ENCODE results near the gene RALGDS. TPM values are rescaled to one million over a fixed set of nuclear protein-coding genes. Genes with fewer than 3 reads are reported as not detected.

Gene RALGDS
- total and polyA plus RNA-seq, 2 of the 13 experiments (the other 11 are each of a cell fraction or from before 2014, with no cell fraction given): 12.9 to 25.5 TPM

DNA sequence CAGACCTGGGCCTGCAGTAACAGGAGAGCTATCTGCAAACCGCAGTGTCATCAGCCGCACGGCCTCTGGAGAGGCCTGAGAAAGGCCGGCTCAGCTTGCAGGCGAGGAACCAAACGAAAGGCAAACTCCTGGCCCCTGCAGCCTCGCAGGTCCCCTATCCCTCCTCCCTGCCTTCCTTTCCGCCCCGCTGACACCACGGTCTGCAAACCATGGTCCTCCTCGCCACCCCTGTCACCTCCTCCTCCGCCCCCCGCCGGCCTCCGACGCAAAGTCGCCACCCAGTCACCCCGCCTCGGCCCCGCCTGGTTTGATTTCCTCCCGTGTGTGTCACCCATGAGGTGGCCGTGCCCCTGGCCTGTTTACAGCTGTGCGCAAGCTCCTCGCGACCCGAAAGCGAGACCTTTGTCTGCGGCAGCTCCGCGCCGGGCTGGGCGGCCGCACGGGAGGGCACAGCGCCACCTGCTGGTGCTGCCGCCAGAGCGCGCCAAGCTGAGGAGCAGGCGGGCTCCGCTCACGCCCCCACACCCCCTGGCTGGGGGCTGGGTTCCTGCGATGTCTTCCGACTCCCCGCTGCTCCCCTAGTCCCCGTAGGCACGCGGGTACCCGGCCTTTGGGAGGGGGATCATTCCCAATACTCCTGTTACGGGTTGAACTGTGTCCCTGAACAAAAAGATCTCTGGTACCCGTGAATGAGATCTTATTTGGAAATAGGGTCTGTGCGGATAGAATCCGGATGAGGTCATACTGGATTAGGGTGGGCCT, 23.3 kb upstream of the RALGDS start:
- CTCF ChIA-PET (ENCODE audit: low intra/inter-chr PET ratio, low total read pairs): interaction anchor here (5.7 kb wide), 1 partner anchor 40 kb away, joined by 70 read pairs; no protein-coding TSS in a partner anchor
- TF ChIP-seq ZNF792 (CRISPR knock-in tag; IDR thresholded peaks at IDR 0.05) (peak; percentile 71), HDAC1 (CRISPR knock-in tag; IDR thresholded peaks at IDR 0.05) (peak; percentile 96), SKI (IDR thresholded peaks at IDR 0.05; ENCODE audit: partially characterized antibody) (peak; percentile 80), ZSCAN9 (CRISPR knock-in tag; IDR thresholded peaks at IDR 0.05; ENCODE audit: borderline replicate concordance) (peak; percentile 40; the same call in 1 of the 2 replicates), POLR2AphosphoS2 (IDR thresholded peaks at IDR 0.05; ENCODE audit: low read depth, low read length) (peak; percentile 58; the same call in 1 of the 2 replicates), FOXA3 (CRISPR knock-in tag; IDR thresholded peaks at IDR 0.05) (peak; percentile 85), ZNF180 (CRISPR knock-in tag; IDR thresholded peaks at IDR 0.05; ENCODE audit: borderline replicate concordance, low read depth) (no peak), KDM5B (CRISPR knock-in tag; IDR thresholded peaks at IDR 0.05; ENCODE audit: borderline replicate concordance) (peak; percentile 59; the same call in 1 of the 2 replicates), DMAP1 (CRISPR knock-in tag; IDR thresholded peaks at IDR 0.05) (peak; percentile 68; the same call in 1 of the 2 replicates), NCOA1 (CRISPR knock-in tag; IDR thresholded peaks at IDR 0.05) (no peak), ZNF296 (CRISPR knock-in tag; conservative IDR thresholded peaks at IDR 0.05) (0 out of 2 replicates have a peak, but pooled peaks have one; percentile 2), POLR2A (IDR thresholded peaks at IDR 0.05; ENCODE audit: insufficient read depth in 1 of 2, low read depth in 2 of 2, low read length in 2 of 2) (0 out of 4 replicates have a peak, but pooled peaks of 1 of the 2 experiments have one; percentile 31), ZNF619 (CRISPR knock-in tag; IDR thresholded peaks at IDR 0.05) (0 out of 2 replicates have a peak, but pooled peaks have one; percentile 15), ZNF772 (CRISPR knock-in tag; IDR thresholded peaks at IDR 0.05) (peak; percentile 85; the same call in 1 of the 2 replicates), PITX1 (CRISPR knock-in tag; IDR thresholded peaks at IDR 0.05) (peak; percentile 64; the same call in 1 of the 2 replicates), HNF4A (CRISPR knock-in tag; IDR thresholded peaks at IDR 0.05) (0 out of 2 replicates have a peak, but pooled peaks have one; percentile 21)
- TF ChIP-seq, protein P1, sequence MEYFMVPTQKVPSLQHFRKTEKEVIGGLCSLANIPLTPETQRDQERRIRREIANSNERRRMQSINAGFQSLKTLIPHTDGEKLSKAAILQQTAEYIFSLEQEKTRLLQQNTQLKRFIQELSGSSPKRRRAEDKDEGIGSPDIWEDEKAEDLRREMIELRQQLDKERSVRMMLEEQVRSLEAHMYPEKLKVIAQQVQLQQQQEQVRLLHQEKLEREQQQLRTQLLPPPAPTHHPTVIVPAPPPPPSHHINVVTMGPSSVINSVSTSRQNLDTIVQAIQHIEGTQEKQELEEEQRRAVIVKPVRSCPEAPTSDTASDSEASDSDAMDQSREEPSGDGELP (IDR thresholded peaks at IDR 0.05; ENCODE audit: borderline replicate concordance, low read depth): peak; percentile 86; the same call in 1 of the 2 replicates
- TF ChIP-seq, protein P2, sequence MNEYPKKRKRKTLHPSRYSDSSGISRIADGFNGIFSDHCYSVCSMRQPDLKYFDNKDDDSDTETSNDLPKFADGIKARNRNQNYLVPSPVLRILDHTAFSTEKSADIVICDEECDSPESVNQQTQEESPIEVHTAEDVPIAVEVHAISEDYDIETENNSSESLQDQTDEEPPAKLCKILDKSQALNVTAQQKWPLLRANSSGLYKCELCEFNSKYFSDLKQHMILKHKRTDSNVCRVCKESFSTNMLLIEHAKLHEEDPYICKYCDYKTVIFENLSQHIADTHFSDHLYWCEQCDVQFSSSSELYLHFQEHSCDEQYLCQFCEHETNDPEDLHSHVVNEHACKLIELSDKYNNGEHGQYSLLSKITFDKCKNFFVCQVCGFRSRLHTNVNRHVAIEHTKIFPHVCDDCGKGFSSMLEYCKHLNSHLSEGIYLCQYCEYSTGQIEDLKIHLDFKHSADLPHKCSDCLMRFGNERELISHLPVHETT (CRISPR knock-in tag; conservative IDR thresholded peaks at IDR 0.05): no peak
- TF ChIP-seq, protein P3, sequence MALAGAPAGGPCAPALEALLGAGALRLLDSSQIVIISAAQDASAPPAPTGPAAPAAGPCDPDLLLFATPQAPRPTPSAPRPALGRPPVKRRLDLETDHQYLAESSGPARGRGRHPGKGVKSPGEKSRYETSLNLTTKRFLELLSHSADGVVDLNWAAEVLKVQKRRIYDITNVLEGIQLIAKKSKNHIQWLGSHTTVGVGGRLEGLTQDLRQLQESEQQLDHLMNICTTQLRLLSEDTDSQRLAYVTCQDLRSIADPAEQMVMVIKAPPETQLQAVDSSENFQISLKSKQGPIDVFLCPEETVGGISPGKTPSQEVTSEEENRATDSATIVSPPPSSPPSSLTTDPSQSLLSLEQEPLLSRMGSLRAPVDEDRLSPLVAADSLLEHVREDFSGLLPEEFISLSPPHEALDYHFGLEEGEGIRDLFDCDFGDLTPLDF (CRISPR knock-in tag; IDR thresholded peaks at IDR 0.05): 0 out of 2 replicates have a peak, but pooled peaks have one; percentile 45

More for the DNA sequence above, 23.3 kb upstream of the RALGDS start:
- WGBS (ENCODE audit: low lambda C conversion rate): 10% methylated on average over 30 of the region's 52 CpGs
- Histone ChIP-seq H2AFZ (ENCODE audit: low read length) (no peak overlapping the region), H3K9me3 (ENCODE audit: low read length) (no peaks in the 10 kb centered on the region), H3K4me2 (ENCODE audit: low read depth, low read length) (peak overlapping the region; percentile 80), H3K36me3 (replicated peaks in 1 of 2; ENCODE audit: control insufficient read depth in 1 of 2, insufficient read depth in 2 of 2, low read length in 2 of 2) (no peaks in the 10 kb centered on the region), H4K20me1 (ENCODE audit: insufficient read depth, low read length) (peaks cover 10% of the 10 kb centered on the region; the same call in 1 of the 2 replicates), H3K27ac (ENCODE audit: extremely low read length, insufficient read depth, low read length) (peak overlapping the region; percentile 54), H3K79me2 (ENCODE audit: insufficient read depth, low read length) (peaks cover 7% of the 10 kb centered on the region), H3K4me1 (ENCODE audit: insufficient read depth, low read length) (peaks cover 69% of the 10 kb centered on the region), H3K9ac (ENCODE audit: insufficient read depth, low read depth, low read length) (peak overlapping the region; percentile 47), H3K27me3 (ENCODE audit: control insufficient read depth in 1 of 2, insufficient read depth in 2 of 2, low read length in 2 of 2) (no peaks in the 10 kb centered on the region; a peak in 1 of 5 replicates), H3K4me3 (replicated peaks in 1 of 3; ENCODE audit: insufficient read depth in 1 of 3, low read depth in 2 of 3, low read length in 3 of 3) (peak overlapping the region; percentile 37 to 73 (median 59); a peak in 5 of 6 replicates)
- intact Hi-C loops (cut with micrococcal nuclease; ENCODE audit: unreplicated experiment) (loop anchor here (1.0 kb wide), 1 partner anchor 41 kb away; no protein-coding TSS in a partner anchor), in situ Hi-C loops (cut with HindIII; ENCODE audit: extremely low pct_ligation_motif_present, low pct_unique_long_range_greater_than_20kb) (loop anchor here (10.0 kb wide), 1 partner anchor 100 kb away; no protein-coding TSS in a partner anchor)
- FAIRE-seq: peak; percentile 66
- DNase-seq (ENCODE audit: low spot score): peak; percentile 81
- POLR2A ChIA-PET: interaction anchor here (0.6 to 2.3 kb wide), 7 partner anchors 9 to 315 kb away, joined by 3 to 14 read pairs (median 5); partner anchors contain the start of genes CACFD1 and GTF3C5
- no TSS peak for BruUV-seq (replicated peaks)
- ATAC-seq: peak; percentile 77
